Aorta (tissue), 5 donors: ENCODE results near the gene POTEC. TPM values are rescaled to one million over a fixed set of nuclear protein-coding genes. Genes with fewer than 3 reads are reported as not detected.
"Not testable (repeated sequence)": the region's sequence is repeated elsewhere in the genome, so short reads cannot be mapped to it uniquely, and the experiment has no call there.

ENCODE experiments used
- ATAC-seq: fragments of 200-7000 bp; cut with Tn5 transposase; one replicate; pipeline ENCODE4 v1.9.1; 2022; ENCODE audit warnings: moderate library complexity; ENCODE audit not compliant: low FRiP score
- DNase-seq, 2 donors: peaks; one replicate each; pipeline ENCODE4 v3.0.0-alpha.2; 2020
- H3K27ac ChIP-seq, 2 donors: one replicate each; pipeline ENCODE4 v1.5.1; 2013; ENCODE audit warnings: low read length in 2 of 2, mild to moderate bottlenecking in 2 of 2, moderate library complexity in 2 of 2, control low read depth in 1 of 2, inconsistent platforms in 1 of 2, low read depth in 1 of 2
- H3K27me3 ChIP-seq, 2 donors: one replicate each; pipeline ENCODE4 v1.6.1; 2013; ENCODE audit warnings: control low read depth in 1 of 2, low read length in 1 of 2, mild to moderate bottlenecking in 1 of 2, moderate library complexity in 1 of 2; ENCODE audit not compliant: insufficient read depth in 2 of 2, control insufficient read depth in 1 of 2
- H3K36me3 ChIP-seq, 2 donors: one replicate each; pipeline ENCODE4 v1.6.1; 2013; ENCODE audit warnings: control low read depth in 1 of 2, low read length in 1 of 2, mild to moderate bottlenecking in 1 of 2; ENCODE audit not compliant: insufficient read depth in 2 of 2, control insufficient read depth in 1 of 2
- H3K4me1 ChIP-seq, 2 donors: one replicate each; pipeline ENCODE4 v1.6.1; 2013; ENCODE audit warnings: low read length in 2 of 2, control low read depth in 1 of 2, mild to moderate bottlenecking in 1 of 2, moderate library complexity in 1 of 2; ENCODE audit not compliant: insufficient read depth in 2 of 2, control insufficient read depth in 1 of 2
- H3K4me3 ChIP-seq, 2 donors: one replicate each; pipeline ENCODE4 v1.5.1; 2013; ENCODE audit warnings: low read length in 2 of 2, control low read depth in 1 of 2, mild to moderate bottlenecking in 1 of 2
- H3K9me3 ChIP-seq: one replicate; pipeline ENCODE4 v1.6.1; 2013; ENCODE audit warnings: mild to moderate bottlenecking, low read length; ENCODE audit not compliant: control insufficient read depth
- WGBS, 2 donors: extraction: QIAGEN DNeasy Blood & Tissue Kit; methylation state at CpG; one replicate each; pipeline ENCODE4 v1.1.7; 2013; 5-methylcytosine and 5-hydroxymethylcytosine counted together
- intact Hi-C, 2 donors: fragments of 100-400 bp; cut with DNase I; formaldehyde crosslinking; loops; one replicate each; pipeline versions ENCODE4 v1.14.2 to v1.15.0; 2022
- long read RNA-seq, 2 donors: library from polyadenylated mRNA; unstranded; transcript quantifications; one replicate each; pipeline ENCODE4 v2.0.0, GENCODE V29; 2020 to 2021
- polyA plus RNA-seq, 2 donors: library from polyadenylated mRNA; stranded (reverse); fragments of 200-250 nt; gene quantifications; one replicate each; pipeline ENCODE4 v1.2.3, GENCODE V29; 2013
- total RNA-seq, 2 donors: library from RNA; stranded (reverse); fragmentation: NEBNext Ultra II Directional; extraction: Animal tissue kit (Norgen Biotek cat#: 25700); gene quantifications; one replicate each; pipeline ENCODE4 v1.2.1, GENCODE V29; 2021
- donor health status: healthy with polysubstance abuse.
- donor health status: Bipolar disorder and iron deficiency.
- donor health status: DM: no; HTN: no; CAD: no.
- donor health status: DM: no; HTN: no; CAD: no.
- donor health status: DM: yes; HTN: yes; CAD: no.

Gene POTEC
- total RNA-seq (not detected), polyA plus RNA-seq (not detected)
- long read RNA-seq, donor 1 = 0 reads
- long read RNA-seq, donor 2 = 0 reads

- H3K4me3 ChIP-seq, H3K27ac ChIP-seq, intact Hi-C loops, H3K4me1 ChIP-seq, H3K27me3 ChIP-seq, H3K9me3 ChIP-seq, H3K36me3 ChIP-seq, ATAC-seq: not testable (repeated sequence)
- DNase-seq = peak in 1 of 2 donors; percentile 53
- WGBS, 2 donors = 92 to 96% methylated on average over 41 to 46 of the region's 46 CpGs
These were observed at the start of gene POTEC for GRCh38 chr18:14543446-14543964. POTEC (minus strand) TSS chr18:14543600; CDS start chr18:14543146, 454 bp downstream.

DNA sequence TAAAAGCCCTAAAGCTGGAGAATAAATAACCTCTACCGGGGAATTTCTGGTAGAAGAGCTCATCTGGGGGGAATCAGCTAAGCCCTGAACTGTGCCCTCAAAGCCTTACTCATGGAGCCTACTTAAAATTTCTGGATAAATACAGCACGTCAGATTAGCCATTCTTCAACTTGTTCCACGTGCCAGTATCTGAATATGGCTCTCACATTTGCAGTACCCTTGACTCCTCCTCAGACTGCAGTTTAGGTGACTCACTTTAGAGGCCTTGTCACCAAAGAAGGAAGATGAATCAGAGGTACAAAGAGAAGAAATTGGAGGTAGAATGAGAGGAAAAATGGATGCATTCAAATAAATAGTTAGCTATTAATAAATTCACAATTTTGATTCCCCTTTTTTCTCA, 34.6 kb upstream of the POTEC start:
- WGBS, 2 donors = 54 to 55% methylated on average over 3 of the region's 3 CpGs
- DNase-seq = no peak
- H3K9me3 ChIP-seq = no peaks in the 10 kb centered on the region
- H3K36me3 ChIP-seq = no peaks in the 10 kb centered on the region
- H3K27ac ChIP-seq = no peak overlapping the region
- H3K27me3 ChIP-seq = no peaks in the 10 kb centered on the region
- no peak for ATAC-seq
- no peak overlapping the region for H3K4me3 ChIP-seq
- intact Hi-C loops = no loop called here
- H3K4me1 ChIP-seq = no peaks in the 10 kb centered on the region

DNA sequence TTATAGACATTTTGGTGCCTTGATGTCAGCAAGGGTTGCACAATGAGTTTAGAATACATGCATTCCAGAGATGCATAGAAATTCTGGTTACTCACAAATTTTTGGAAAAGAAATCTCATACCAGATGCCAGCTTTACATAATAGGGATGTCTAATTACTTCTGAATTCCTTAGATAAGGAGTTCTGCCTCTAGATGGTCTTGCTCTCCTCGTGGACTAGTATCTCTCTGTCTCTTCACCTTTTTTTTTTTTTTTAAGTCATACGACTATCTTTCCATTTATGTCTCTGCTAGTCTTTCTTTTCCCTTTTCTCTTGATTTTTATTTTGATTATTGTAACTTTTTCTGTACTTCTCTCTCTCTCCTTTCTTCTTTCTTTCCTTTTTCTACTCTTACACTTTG, 16.1 kb upstream of the POTEC start:
- H3K27ac ChIP-seq, ATAC-seq, intact Hi-C loops, H3K4me1 ChIP-seq, DNase-seq, H3K27me3 ChIP-seq, H3K4me3 ChIP-seq, H3K36me3 ChIP-seq, H3K9me3 ChIP-seq: not testable (repeated sequence)
- WGBS, 2 donors = 0 to 29% methylated on average over 1 of the region's 2 CpGs

- H3K4me1 ChIP-seq, intact Hi-C loops, H3K4me3 ChIP-seq, DNase-seq, H3K36me3 ChIP-seq, H3K27ac ChIP-seq, H3K9me3 ChIP-seq, ATAC-seq, H3K27me3 ChIP-seq: not testable (repeated sequence)
- 67 to 88% methylated on average over 1 of the region's 1 CpG for WGBS, 2 donors
These were observed 11.7 kb downstream of the POTEC start for GRCh38 chr18:14531659-14532058.

GRCh38 chr18:14510707-14511106, 32.7 kb downstream of the POTEC start:
- not testable (repeated sequence) for ATAC-seq
- 52% methylated on average over 3 of the region's 3 CpGs for WGBS, 2 donors

DNA sequence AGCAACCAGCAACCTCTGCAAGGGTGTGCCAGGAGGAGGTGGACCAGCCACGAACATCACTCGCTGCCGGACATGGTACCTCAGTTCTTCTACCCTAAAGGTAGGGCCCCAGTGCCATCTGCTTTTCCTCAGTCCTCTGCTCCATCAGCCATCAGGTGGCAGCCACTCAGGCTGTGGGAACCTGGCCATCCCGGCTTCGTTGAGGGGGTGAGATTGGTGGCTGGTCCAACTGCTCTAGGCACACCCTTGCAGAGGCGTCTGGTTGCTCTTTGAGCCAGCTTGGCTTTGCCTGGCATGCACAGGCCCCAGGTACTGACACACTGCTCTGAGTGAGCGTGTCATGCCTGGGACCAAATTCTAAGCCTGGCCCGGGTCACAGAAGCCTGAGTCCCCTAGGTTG, 39.7 kb downstream of the POTEC start:
- H3K9me3 ChIP-seq, ATAC-seq, DNase-seq, intact Hi-C loops, H3K27me3 ChIP-seq, H3K27ac ChIP-seq, H3K4me1 ChIP-seq, H3K4me3 ChIP-seq, H3K36me3 ChIP-seq: not testable (repeated sequence)
- 82 to 85% methylated on average over 7 of the region's 8 CpGs for WGBS, 2 donors

More at GRCh38 chr18:14510707-14511106, 32.7 kb downstream of the POTEC start:
- H3K27ac ChIP-seq, DNase-seq, H3K36me3 ChIP-seq, H3K4me1 ChIP-seq, H3K4me3 ChIP-seq, H3K27me3 ChIP-seq, intact Hi-C loops, H3K9me3 ChIP-seq: not testable (repeated sequence)

DNA sequence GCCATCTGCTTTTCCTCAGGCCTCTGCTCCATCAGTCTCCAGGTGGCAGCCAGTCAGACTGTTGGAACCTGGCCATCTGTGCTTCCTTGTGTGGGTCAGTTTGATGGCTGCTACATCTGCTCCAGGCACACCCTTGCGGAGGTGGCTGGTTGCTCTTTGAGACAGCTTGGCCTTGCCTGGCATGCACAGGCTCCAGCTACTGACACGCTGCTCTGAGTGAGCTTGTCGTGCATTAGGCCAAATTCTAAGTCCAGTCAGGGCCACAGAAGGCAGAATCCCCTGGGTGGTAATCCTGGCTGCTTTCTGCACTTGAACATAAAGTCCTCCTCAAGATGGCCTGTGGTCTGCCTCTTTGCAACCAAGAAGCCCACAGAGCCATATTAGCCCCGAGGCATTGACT, 41.5 kb downstream of the POTEC start:
- ATAC-seq, H3K4me3 ChIP-seq, H3K36me3 ChIP-seq, DNase-seq, H3K4me1 ChIP-seq, H3K27me3 ChIP-seq, intact Hi-C loops, H3K9me3 ChIP-seq, H3K27ac ChIP-seq: not testable (repeated sequence)
- WGBS, 2 donors = 77 to 81% methylated on average over 4 of the region's 4 CpGs

- H3K27ac ChIP-seq, ATAC-seq: not testable (repeated sequence)
These were observed 54.0 kb downstream of the POTEC start for GRCh38 chr18:14489256-14490014.

GRCh38 chr18:14488789-14489188, 54.6 kb downstream of the POTEC start:
- H3K36me3 ChIP-seq, H3K27me3 ChIP-seq, intact Hi-C loops, DNase-seq, ATAC-seq, H3K27ac ChIP-seq, H3K9me3 ChIP-seq, H3K4me1 ChIP-seq, H3K4me3 ChIP-seq: not testable (repeated sequence)
- 90 to 93% methylated on average over 16 to 17 of the region's 17 CpGs for WGBS, 2 donors

More at GRCh38 chr18:14489256-14490014, 54.0 kb downstream of the POTEC start:
- DNase-seq, H3K4me1 ChIP-seq, H3K4me3 ChIP-seq, H3K27me3 ChIP-seq, intact Hi-C loops, H3K36me3 ChIP-seq, H3K9me3 ChIP-seq: not testable (repeated sequence)
- 69 to 74% methylated on average over 25 to 47 of the region's 47 CpGs for WGBS, 2 donors
